ENCODE measurements around the gene TTC32.
"Not testable (repeated sequence)": the region's sequence is repeated elsewhere in the genome, so short reads cannot be mapped to it uniquely, and the experiment has no call there.

The TTC32 gene

DNA sequence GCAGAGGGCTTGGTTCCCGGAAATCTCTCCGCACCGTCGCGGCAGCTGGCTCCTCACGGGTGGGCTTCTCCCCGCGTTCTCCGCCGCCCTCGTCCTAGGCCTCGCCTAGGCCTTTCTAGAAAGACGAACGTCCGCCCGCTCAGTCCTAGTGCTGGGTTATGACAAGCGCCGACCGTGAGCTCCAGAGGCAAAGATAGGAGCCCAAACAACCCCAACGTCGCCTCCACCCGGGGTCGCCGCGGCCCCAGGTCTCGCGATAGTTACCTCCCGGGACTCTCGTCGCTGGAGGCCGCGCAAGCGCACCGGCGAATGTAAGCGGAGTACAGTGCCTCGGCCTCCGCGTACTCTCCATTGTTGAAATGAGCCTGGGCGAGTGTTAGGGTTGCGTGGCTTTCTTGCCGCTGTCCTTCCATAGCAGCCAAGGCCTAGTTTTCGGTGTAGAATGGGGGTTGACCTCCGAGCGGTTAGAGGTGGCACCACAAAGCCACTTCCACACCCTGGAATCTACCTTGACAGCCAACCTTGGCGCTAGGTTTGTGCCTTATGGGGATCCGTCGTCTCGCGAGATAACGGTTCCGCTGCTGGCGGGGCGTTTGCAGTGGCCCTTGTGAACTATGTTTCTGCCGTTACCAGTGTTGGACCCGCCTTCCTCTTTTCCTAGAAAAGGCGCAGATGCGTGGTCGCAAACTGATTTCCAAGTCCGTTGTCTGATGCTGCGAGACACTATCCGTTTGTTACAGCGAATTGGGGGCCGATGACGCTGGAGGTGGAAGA, at the start of gene TTC32:
TTC32 (minus strand) TSS at position 542 of the 774 bp plus-strand sequence; CDS start at position 413, 129 bp downstream.
- DNase-seq (ENCODE audit: low spot score) = peak; percentile 89

DNA sequence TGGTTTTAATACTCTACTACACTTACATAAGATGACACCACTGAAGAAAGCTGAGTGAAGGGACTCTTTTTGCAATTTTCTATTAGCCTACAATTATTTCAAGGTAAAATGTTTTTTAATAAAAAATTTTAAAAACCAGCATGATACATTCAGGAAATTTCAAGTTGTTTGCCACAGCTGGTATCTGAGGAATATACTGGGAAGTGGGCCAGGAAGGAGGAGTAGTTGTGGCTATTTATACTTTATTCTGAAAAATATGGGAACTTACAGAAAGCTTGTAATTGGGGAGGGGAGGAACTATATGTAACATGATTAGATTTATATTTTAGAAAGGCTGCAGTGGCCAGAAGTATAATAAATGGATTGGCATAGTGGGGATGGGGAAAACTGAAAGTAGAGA, 47.3 kb upstream of the TTC32 start:
- no peak for DNase-seq (ENCODE audit: low spot score)

DNA sequence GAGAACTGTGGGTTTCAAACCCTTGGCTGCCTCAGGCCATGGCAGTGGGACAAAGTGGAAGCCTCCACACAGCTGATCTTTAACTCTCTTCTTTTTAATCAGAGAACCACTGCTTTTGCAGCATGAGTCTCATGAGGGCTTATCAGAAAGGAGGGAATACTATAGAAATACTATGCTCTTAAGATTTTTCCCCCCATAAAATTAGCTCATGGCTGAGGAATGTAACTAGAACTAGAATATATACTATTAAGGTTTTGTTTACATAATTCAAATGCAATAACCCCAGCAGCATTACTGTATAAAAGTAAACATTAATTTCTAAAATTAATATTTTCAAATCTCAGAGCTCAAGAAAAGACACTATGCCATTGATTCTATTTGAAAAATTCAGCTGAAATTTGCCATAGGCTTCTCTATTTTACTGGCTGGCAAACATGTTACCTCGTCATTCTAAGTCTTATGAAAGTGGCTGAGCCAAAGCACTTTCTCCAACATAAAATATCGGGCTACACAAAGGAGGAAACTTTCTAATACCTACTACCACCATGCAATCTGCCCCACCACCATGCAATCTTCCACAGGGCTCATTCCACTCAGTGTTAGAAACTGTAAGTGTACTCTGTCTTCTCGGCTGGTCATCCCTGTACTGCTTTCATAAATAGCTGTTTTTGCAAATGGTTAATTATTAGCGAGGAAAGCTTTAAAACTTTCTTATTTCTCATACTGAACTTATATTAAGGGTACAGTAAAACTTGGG, 45.6 kb upstream of the TTC32 start:
- DNase-seq (ENCODE audit: low spot score) = no peak

DNA sequence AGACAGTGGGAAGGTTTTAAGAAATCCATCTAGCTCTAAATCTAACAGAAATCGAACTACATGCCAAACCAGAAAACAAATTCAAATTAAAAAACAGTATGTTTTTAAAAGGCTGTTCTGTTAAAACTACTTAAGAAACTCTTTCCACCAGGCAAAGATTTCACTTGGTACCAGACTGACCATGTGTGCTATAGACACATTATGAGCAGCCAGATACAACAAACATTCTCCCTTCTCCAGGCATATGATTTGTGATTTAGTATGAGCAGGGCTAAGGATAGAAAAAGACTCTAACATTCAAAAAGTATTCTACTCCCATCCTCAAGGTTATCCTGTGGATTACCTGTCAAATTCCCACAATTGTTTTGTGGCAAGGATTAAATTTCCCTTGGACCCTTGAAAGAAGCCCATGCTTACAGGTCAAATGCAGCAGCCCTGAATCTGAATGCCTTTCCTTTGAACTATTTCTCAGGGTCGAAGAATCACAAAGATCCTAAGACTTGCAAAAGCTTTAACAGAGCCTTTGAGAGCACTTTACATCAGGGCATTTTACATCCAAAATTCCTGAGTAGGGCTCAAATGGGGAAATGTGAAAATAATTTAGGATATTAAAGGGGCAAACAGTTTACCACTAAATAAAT, 42.5 kb upstream of the TTC32 start:
- no peak for DNase-seq (ENCODE audit: low spot score)

DNA sequence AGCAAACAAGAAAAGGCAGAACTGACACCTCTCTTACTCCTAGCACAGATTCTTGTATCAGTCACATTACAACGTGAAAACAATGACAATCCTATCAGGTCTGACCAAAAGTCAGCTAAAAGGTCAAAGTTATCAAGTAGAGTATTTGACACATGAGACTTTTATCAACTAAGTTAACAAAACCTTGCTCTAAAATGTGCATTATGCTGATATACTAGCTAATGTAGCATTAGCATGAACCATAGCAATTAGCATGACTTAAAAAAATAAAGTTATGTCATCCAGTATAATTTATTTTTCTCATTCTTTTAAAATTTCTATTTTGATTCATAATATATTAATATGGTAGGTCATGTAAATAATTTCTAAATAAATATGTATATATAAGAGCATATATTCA, 41.4 kb upstream of the TTC32 start:
- DNase-seq (ENCODE audit: low spot score) = no peak

DNA sequence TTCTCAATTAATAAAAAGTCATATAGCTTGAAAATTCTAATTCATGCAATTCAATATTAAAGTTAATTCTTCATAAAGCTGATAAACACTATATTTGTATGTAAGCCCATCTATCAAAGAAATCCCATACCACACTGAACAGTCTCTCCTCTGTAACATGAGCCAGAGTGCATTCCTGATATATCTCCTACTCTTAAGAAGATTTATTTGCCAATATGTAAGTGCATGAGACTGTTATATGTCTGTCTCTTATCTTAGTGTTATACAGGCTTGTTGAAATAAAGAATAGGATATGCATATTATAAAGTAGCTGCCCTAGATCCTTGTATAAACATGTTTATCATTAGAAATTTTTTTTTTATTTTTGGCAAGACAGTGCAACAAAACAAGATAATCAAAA, 40.4 kb upstream of the TTC32 start:
- DNase-seq (ENCODE audit: low spot score) = no peak

DNA sequence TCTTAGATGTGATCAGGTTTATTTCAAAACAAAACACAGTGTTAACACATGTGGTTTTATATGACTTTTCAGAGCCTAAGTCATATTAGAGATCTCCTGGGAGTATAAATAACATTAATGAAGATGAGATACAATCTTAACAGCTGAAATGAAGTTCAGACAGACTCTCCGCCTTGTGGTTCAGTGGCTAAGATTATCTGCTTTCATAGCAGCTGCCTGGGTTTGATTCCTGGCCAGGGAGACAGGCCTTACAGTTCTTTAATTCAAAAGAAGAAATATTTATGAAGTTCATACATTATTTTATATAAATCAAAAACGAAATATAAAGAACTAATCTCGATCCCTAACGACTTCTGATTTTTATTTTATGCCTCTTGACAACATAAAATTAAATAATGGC, 35.2 kb upstream of the TTC32 start:
- no peak for DNase-seq (ENCODE audit: low spot score)

DNA sequence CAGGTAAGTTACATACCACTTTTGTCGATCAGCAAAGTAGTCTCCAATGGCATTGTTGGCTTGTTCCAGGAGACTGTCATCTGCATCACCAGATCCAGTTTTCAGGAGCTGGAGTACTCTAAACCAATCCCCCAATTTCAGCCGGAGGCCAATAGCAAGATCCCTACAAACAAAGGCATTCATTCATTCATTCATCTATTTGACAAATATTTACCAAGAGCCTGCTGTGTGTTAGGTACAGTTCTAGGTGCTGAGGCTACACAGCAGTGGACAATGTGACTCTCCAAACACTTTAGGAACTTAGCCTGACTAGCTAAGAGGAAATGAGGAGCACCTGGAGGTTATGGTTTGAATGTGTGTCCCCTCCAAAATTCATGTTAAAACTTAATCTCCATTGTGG, 34.4 kb upstream of the TTC32 start:
- no peak for DNase-seq (ENCODE audit: low spot score)

DNA sequence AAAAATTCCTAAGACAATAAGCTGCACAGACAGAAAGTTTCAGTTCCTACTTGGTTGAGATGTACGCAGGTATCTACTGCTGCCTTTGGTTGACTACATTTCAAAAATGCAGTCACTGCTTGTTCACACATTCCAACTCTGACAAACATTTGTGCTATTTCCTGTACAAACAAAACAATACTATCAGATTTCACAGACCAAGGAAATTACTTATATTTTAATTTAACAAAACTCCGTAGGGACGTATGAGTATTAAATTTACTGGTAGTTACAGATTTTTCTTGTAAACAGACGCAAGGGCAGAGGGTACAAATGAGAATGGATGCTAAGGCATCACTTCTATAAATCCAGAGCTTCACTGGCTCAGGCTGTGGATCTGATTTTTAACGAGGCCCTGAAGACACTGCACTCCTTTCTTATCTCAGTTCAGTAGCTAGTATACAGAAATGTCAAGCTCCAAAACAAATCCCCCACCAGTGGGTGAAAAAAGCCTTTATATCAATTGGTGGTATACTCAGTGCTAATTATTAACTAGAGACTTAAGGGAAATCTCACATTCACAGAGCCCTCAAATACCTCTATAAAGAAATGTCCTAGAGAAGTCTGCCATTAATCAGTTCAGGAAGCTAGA, 31.7 kb upstream of the TTC32 start:
- DNase-seq (ENCODE audit: low spot score) = peak; percentile 94

DNA sequence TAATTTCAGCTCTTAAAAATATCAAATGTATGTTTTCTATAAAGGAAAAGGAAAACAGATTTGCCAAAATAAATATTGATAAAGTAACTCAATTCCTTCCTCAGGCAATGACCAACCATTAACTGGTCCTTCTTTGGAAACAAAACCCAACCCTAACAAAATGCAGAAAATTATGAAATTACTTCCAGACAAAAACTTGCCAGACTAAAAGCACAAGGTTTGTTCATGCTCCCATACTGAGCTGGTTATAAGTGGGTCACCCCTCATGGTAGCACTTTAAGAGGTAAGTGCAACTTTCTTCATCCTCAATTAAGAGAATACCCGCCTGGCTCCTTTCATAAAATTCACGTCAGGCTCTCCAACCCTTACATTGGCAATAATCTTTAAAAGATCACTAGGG, 31.1 kb upstream of the TTC32 start:
- DNase-seq (ENCODE audit: low spot score) = no peak

DNA sequence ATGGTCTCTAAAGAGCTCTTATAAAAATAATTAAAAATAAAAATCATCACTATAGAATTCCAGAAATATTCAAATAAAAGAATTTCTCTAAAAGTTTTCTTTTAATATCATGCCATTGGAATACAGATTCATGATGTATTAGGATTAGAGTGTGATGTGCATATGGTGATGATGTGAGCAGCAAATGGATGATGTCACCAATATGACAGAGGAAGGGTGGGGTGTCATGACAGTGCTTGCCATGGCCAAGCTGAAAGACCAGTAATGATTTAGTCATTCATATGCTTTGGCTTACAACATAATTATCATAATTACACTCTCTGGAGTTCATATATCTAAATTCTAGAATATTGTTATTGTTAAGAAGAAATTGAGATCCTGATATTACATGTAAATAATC, 27.4 kb upstream of the TTC32 start:
- DNase-seq (ENCODE audit: low spot score) = no peak

DNA sequence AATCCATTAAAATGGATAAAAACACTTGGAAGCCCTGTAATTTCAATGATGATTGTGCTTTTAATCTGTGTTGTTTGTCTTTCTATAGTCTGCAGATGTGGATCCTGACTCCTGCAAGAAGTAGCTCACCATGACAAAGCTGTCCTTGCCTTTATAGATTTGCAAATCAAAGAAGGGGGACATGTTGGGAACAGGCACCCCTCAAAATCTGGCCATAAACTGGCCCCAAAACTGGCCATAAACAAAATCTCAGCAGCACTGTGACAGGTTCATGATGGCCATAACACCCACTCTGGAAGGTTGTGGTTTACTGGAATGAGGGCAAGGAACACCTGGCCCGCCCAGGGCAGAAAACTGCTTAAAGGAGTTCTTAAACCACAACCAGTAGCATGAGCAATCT, 26.0 kb upstream of the TTC32 start:
- DNase-seq (ENCODE audit: low spot score) = not testable (repeated sequence)

DNA sequence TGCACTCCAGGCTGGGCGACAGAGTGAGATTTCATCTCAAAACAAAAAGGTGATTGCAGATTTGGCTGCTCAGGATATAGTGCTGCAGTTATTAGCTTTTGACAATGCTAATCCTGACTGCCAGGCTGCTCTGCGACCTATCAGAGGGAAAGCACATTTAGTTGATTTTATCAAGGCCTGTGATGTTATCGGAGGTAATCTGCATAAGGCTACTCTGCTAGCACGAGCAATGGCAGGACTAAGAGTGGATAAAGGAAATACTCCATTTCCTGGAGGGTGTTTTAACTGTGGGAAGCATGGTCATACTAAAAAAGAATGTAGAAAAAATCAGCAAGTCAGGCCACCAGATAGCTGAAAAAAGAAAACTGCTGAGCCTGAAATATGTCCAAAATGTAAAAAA, 22.7 kb upstream of the TTC32 start:
- DNase-seq (ENCODE audit: low spot score) = not testable (repeated sequence)

DNA sequence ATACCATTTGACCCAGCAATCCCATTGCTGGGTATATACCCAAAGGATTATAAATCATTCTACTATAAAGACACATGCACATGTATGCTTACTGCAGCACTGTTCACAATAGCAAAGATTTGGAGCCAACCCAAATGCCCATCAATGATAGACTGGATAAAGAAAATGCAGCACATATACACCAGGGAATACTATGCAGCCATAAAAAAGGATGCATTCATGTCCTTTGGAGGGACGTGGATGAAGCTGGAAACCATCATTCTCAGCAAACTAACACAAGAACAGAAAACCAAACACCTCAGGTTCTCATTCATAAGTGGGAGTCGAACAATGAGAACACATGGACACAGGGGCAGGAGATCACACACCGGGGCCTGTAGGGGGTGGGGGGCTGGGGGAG, 20.4 kb upstream of the TTC32 start:
- DNase-seq (ENCODE audit: low spot score) = not testable (repeated sequence)

DNA sequence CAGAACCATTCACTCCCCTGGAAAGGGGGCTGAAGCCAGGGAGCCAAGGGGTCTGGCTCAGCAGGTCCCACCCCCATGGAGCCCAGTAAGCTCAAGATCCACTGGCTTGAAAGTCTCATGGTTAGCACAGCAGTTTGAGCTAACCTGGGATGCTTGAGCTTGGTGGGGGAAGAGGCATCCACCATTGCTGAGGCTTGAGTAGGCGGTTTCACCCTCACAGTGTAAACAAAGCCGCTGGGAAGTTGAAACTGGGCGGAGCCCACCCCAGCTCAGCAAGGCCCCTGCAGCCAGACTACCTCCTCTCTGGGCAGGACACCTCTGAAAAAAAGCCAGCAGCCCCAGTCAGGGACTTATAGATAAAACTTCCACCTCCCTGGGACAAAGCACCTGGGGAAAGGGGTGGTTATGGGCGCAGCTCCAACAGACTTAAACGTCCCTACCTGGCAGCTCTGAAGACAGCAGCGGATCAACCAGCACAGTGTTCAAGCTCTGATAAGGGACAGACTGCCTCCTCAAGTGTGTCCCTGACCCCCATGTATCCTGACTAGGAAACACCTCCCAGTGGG, 14.7 kb upstream of the TTC32 start:
- no peak for DNase-seq (ENCODE audit: low spot score)

DNA sequence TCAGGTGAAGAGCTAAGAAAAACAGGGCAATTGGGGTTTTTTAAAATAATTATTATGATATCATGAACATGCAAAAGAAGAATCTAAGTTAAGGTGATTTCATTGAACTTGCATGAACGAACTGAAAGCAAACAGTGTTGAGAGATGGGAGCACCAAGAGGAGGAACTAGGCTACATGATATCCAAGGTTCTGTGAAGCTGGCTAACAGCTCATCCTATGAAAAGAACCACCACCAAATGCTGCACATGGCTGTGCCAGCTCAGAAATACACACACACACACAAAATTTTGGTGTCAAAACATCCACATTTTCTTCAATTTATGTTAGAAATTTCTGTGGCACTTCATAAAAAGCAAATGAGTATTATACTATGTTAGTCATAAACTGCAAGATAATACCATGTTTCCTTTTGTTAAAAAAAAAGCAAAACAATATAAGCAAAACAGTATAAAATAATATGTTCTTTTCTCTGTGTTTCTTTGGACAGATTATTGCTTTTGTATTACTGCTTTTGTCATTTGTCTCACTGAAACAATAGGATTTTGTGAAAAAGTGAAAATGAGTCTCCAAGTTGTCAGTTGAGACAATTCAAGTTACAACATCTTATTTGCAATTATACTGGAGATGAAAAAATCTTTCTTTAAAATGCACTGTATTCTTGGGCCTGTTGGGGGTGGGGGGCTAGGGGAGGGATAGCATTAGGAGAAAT, 12.6 kb upstream of the TTC32 start:
- DNase-seq (ENCODE audit: low spot score) = no peak

DNA sequence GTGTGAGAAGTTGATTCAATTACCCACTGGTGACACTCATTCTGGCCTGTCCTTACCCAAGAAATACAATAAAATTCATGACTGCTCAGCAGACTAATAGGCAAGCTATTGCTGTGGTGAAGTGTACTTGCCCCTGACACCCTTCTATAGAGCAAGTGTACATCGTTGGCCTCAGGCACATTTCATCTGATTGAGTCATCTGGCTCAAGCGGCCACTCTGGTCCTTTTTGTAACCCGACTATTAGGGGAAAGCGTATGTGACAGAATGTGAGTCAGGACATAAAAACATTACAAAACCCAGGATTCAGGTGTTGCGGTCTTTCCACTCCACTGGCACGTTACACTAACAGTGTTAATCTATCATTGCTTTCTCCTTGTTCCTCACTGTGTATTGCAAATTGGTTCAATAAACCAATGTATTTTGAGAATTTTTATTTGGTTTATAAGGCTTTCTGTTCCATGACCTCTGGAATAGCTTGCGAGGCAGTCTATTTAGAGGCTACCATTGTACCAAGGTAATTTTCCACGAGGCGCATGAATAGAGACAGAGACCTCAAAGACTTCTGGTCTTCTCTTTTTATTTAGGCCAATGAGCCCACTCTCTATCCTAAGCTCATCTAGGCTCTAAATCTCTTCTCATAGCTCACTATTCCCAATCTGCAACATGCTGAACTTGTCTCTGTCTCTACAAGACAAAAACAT, 10.2 kb upstream of the TTC32 start:
- DNase-seq (ENCODE audit: low spot score) = no peak

DNA sequence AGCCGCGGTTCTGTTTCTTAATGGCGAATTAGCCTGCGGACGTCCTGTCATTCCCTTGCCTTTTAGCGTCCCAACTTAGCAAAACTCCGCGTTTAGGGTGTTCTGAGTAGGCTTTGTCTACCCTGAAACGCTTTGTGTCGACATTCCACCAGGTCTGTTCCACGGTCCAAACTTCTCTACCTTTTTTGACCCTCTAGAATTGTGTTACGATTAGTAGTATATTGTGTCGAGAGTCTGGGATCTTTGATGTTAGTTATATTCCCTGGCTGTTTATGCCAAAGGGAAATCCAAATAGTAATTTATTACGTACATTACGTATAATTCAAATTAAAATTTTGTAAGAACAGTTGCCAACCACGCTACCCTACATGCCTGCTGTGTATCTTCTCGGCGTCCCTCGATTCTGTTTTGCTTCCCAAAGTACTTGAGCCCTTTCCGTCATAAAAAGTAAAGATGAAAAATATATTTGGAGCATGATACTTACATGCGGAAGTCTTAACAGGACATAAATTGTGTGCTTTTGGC, 495 bp upstream of the TTC32 start:
- DNase-seq (ENCODE audit: low spot score) = peak; percentile 33

DNA sequence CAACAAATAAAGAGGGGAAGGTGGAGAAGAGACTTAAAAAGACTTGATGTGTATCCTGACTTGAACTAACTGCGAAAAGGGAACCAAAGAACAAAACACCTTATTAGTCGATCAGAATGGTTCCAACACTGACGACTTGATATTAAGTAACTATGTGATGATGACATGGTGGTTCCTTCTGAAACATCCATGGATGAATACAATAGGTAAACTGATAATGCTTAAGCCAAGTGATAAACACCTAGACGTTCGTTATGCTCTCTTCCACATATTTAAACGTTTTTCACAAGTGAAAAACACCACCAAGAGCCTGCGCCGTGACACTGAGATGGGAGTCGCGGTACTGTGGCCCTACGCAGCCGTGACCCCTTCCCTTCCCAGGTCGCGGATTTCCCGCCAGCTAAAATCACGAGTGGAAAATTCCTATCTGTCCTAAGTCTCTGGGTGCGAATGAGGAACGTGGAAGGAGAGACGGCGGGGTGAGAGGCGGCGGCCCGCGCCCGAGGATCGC, 797 bp downstream of the TTC32 start:
- no peak for DNase-seq (ENCODE audit: low spot score)
